Left renal pelvis (tissue), 4 donors: ENCODE measurements around the gene TTLL9. TPM values are rescaled to one million over a fixed set of nuclear protein-coding genes. Genes with fewer than 3 reads are reported as not detected.

Experiments
- DNase-seq, 4 donors: peaks; one replicate each; pipeline ENCODE4 v3.0.0-alpha.2; 2013; ENCODE audit warnings: low read depth in 4 of 4, low spot score in 3 of 4
- polyA plus RNA-seq, 4 donors: library from polyadenylated mRNA; unstranded; fragments of 120-200 nt; gene quantifications; one replicate each; pipeline ENCODE4 v1.2.1, GENCODE V29; 2013; ENCODE audit not compliant: insufficient read length in 4 of 4

TTLL9 gene
- polyA plus RNA-seq, 4 donors, result 0.48 to 6.2 (median 2.5) TPM

GRCh38 chr20:31836853-31837608 is 33.4 kb upstream of the TTLL9 start:
- DNase-seq, result no peak

GRCh38 chr20:31837896-31838397 is 32.5 kb upstream of the TTLL9 start:
- no peak for DNase-seq

- DNase-seq, result no peak
Measured at GRCh38 chr20:31838646-31839292, 31.7 kb upstream of the TTLL9 start.

- DNase-seq, result no peak
Measured at GRCh38 chr20:31839782-31840487, 30.5 kb upstream of the TTLL9 start.

- no peak for DNase-seq
Measured at GRCh38 chr20:31840906-31841816, 29.3 kb upstream of the TTLL9 start.

GRCh38 chr20:31841928-31842327 is 28.5 kb upstream of the TTLL9 start:
- DNase-seq, result no peak

DNA sequence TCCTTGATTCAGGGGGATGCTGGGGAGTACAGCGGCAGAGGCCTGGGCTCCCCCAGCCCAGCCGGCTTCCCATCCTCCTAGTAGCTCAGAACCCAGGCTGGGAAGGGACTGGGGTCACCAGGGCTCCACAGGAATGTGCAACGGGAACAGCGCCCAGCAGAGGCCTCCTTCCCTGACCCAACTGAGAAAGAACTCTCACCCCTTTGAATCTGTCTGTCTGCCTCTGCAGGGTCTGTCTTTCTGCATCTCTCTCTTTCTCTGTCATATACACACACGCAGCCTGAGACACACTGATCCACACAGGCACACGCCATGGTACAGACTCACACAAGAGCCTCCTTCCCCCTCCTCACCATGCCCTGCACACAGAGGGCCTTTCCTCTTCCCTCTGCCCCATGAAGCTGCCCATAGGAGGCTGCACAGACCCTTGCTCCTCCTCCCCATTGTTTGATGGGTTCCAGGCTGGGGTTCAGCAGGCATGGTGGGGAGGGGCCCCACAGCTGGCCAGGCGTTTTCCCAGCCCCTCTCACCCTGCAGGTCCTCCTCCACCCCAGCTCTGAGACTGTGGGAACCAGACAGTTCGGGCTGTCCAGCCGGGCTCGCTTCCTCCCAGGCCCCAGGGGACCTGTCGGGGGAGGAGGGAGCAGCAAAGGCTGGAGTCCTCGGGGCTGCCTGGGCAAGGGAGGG is 27.8 kb upstream of the TTLL9 start:
- peak; percentile 59 to 76 (median 62) for DNase-seq

GRCh38 chr20:31843288-31843687 is 27.1 kb upstream of the TTLL9 start:
- DNase-seq, result no peak

- DNase-seq, result no peak
Measured at GRCh38 chr20:31843881-31844280, 26.6 kb upstream of the TTLL9 start.

- no peak for DNase-seq
Measured at GRCh38 chr20:31844737-31845299, 25.6 kb upstream of the TTLL9 start.

DNA sequence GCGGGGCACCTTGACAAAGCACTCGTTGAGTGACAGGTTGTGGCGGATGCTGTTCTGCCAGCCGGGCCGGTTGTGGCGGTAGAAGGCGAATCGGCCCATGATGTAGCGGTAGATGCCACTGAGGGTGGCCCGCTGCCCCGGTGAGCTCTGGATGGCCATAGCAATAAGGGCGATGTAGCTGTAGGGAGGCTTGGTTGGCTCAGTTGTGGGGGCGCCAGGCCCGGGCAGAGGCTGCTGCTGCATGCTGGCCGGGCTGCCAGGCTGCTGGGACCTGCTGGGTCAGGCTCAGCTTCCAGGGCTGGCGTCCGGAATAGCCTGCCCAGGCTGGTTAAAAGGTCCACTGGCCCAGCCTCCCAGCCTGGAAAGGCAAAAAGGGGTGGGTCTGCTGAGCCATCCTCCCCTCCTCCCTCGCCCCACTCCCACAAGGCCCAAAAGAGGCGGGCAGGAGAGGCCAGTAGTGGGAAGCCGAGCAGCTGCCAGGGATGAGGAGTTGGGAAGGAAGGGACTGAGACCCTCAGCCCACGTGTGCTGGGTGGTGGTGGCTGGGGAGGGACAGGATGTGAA is 25.1 kb upstream of the TTLL9 start, which contains the start of gene FOXS1:
FOXS1 (minus strand) TSS at position 305 of the 564 bp plus-strand sequence; CDS start at position 243, 62 bp downstream.
- peak in 2 of 4 donors; percentile 60 to 61 for DNase-seq

GRCh38 chr20:31846793-31847138 is 23.7 kb upstream of the TTLL9 start:
- no peak for DNase-seq

GRCh38 chr20:31848088-31848999 is 22.1 kb upstream of the TTLL9 start:
- DNase-seq, result no peak

- DNase-seq, result no peak
Measured at GRCh38 chr20:31849306-31849930, 21.0 kb upstream of the TTLL9 start.

DNA sequence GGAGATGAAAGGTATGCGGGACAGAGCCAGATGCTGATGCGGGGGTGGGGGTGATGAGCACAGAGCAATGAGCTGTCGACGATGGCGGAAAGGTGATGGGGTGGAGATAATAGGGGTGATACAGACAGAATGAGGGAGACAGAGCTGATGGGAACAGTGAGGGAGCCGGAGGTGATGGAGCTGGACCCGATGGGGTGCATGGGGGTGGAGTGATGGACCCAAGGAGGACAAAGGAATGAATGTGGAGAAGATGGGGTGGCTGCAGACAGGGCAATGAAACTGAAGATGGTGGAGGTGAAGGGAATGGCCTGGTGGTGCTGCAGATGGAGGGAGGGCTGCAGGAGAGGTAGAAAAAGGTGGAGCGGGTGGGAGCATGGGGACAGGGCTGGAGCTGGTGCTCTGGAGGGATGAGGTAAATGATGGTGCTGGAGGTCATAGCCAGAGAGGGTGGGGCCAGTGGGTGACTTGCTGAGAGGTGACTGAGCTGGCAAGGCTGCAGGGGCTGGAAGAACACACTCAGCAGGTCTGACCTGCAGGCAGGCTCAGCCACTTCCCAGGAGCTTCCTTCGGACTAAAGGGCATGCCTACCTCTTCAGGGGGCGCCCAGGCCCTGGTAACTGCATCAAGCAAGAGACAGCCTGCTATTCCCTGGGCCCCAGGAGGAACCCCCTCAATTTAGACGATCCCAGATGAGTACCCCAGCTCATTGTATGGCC is 19.0 kb upstream of the TTLL9 start:
- DNase-seq, result no peak

DNA sequence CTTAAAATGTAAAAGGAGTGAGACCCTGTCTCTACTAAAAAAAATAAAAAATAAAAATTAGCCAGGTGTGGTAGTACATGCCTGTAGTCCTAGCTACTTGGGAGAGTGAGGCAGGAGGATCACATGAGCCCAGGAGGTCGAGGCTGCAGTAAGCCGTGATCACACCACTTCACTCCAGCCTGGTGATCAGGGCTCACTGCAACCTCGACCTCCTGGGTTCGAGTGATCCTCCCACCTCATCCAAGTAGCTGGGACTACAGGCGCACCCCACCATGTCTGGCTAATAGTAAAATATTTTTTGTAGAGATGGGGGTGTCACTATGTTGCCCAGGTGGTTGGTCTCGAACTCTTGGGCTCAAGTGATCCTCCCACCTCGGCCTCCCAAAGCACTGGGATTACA is 17.0 kb upstream of the TTLL9 start:
- no peak for DNase-seq

- no peak for DNase-seq
Measured at GRCh38 chr20:31856516-31856915, 13.9 kb upstream of the TTLL9 start.
